Nucleus accumbens (tissue), 56 donors: ENCODE results near the gene SPEN.
A peak's percentile ranks its signal among the peaks of the same experiment; 100 is the strongest.
"Not testable (repeated sequence)": the region's sequence is repeated elsewhere in the genome, so short reads cannot be mapped to it uniquely, and the experiment has no call there.

Source experiments
- DNase-seq, 56 donors: peaks; one replicate each; lab custom pipeline; 2025; lab: John Stamatoyannopoulos, UW

The SPEN gene, protein sequence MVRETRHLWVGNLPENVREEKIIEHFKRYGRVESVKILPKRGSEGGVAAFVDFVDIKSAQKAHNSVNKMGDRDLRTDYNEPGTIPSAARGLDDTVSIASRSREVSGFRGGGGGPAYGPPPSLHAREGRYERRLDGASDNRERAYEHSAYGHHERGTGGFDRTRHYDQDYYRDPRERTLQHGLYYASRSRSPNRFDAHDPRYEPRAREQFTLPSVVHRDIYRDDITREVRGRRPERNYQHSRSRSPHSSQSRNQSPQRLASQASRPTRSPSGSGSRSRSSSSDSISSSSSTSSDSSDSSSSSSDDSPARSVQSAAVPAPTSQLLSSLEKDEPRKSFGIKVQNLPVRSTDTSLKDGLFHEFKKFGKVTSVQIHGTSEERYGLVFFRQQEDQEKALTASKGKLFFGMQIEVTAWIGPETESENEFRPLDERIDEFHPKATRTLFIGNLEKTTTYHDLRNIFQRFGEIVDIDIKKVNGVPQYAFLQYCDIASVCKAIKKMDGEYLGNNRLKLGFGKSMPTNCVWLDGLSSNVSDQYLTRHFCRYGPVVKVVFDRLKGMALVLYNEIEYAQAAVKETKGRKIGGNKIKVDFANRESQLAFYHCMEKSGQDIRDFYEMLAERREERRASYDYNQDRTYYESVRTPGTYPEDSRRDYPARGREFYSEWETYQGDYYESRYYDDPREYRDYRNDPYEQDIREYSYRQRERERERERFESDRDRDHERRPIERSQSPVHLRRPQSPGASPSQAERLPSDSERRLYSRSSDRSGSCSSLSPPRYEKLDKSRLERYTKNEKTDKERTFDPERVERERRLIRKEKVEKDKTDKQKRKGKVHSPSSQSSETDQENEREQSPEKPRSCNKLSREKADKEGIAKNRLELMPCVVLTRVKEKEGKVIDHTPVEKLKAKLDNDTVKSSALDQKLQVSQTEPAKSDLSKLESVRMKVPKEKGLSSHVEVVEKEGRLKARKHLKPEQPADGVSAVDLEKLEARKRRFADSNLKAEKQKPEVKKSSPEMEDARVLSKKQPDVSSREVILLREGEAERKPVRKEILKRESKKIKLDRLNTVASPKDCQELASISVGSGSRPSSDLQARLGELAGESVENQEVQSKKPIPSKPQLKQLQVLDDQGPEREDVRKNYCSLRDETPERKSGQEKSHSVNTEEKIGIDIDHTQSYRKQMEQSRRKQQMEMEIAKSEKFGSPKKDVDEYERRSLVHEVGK (N-terminal part only)

DNA sequence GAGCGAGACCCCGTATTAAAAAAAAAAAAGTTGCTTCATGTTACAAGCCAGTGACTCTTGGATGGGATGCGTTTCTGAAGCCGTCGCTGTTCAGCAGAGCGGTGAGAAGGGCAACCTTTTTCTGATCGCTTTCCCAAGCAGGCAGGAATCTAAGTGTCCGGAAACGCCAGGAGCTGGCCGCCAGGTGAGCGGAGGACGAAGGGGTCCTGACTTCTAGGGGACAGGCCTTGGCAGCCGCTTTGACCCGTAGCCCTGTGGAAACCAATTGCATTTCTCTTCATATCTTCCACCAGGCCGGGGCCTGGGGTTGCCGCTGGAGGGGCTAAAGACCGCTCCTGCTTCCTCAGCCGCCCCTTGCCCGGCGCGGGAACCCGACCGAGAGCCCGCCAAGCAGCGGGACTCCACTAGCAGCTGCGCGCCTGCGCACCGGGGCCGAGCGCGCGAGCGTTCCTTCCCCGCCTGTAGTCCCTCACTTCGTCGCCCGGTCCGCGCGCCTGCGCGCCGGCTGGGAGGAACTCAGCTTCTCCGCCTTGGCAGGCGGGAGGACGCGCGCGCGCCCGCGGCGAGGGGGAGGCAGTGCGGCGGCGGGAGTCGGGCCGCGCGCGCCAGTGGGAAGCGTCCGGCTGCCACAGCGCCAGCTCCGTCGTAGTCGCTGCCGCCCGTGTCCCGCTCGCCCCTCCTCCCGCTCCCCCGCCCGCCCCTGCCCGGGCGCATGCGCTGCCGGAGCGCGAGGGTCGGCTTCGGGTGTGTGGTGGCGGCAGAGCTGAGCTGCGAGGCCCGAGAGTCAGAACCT, at the start of gene SPEN:
SPEN (plus strand) TSS at position 608 of the 793 bp plus-strand sequence. CDS start 361 bp downstream, outside the sequence.
- DNase-seq: peak; percentile 40 to 99 (median 95)

DNA sequence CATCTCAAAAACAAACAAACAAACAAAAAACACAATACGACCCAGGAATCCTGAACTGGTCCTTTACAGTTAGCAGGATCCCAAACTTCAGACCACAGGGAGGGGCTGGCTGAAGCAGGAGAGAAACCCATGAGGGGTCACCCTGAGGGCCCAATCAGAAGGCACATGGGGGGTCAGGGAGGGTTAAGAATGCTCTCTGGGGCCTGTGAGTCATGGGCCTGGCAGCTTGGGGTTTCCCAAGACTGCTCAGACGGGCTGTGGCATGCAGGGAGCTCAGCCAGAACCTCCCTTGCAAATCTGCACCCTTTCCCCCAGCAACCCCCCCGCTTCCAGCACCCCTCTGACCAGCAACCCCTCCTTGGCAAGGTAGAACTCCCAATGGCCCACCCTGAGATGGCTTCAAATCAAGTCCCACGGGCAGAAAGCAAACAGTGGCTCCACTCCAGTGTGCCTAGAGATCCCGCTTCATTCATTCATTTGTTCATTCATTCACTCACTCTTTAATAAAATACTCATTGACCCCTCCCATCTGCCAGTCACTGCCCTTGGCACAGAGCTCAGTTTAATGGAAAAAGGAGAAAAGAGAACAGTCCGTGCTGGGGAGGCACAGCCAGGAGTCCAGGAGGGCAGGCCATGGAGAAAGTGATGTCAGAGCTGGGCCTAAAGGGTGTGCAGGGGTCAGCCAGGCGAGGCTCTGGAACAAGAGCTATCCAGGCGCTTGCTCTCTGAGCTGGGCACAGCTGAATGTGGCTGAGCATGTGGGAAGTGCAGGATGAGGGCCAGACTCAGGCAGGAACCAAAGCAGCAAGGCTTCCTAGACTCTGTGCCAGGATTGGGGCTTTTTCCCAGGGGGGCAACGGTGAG, 48.3 kb upstream of the SPEN start:
- peak in 10 of 56 donors; percentile 6 to 42 (median 18) for DNase-seq

GRCh38 chr1:15799928-15800835, 47.3 kb upstream of the SPEN start:
- DNase-seq: no peak

- DNase-seq: no peak
Observed at GRCh38 chr1:15802234-15802965, 45.1 kb upstream of the SPEN start.

- DNase-seq: peak in 2 of 56 donors; percentile 1 to 12
Observed at GRCh38 chr1:15803380-15803779, 44.1 kb upstream of the SPEN start.

DNA sequence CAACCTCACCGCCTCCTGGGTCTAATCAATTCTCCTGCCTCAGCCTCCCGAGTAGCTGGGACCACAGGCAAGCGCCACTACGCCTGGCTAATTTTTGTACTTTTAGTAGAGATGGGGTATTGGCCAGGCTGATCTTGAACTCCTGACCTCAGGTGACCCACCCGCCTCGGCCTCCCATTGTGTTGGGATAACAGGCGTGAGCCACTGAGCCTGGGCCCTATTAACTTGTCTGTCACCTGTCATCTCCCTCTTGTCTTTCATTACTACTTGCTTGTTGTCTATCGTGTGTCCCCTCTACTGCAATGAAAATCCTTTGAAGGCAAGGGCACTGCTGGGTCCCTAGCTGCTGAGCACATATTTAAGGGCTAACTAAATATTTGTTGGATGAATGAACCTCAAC, 43.4 kb upstream of the SPEN start:
- no peak for DNase-seq

DNA sequence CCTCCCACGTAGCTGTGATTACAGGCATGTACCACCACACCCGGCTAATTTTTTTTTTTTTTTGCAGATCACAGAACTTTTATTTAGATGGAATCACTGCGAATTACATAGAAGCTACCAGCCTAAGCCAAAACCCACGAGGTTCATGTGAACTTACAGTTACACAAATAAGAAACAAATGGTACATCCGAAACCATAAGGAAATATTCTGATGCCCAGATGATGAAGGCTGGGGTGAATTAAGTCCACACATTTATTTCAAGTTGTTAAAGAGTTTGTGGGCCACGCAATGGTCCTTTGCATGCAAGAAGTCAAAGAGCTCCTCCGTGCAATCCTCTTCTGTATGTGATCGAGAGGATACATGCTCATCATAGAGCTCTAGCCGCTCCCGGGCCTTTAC, 40.4 kb upstream of the SPEN start:
- no peak for DNase-seq

DNA sequence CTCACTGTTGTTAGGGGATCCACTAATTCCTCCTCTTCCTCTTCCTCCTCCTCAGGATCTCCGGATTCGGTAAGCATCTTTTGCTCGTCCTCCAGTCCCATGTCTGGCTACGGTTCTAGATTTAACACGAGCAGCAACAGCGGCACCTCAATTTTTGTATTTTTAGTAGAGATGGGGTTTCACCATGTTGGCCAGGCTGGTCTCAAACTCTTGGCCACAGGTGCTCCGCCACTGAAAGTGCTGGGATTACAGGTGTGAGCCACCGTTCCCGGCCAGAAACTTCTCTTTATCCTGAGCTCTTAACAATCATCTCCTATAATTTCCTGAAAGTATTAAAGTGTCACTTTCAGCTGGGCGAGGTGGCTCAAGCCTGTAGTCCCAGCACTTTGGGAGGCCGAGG, 40.0 kb upstream of the SPEN start, which contains the start of gene UQCRHL:
UQCRHL (minus strand) TSS at position 101 of the 400 bp plus-strand sequence; CDS start at position 101, 0 bp downstream.
- not testable (repeated sequence) for DNase-seq

- no peak for DNase-seq
Observed at GRCh38 chr1:15808955-15809354, 38.6 kb upstream of the SPEN start.

DNA sequence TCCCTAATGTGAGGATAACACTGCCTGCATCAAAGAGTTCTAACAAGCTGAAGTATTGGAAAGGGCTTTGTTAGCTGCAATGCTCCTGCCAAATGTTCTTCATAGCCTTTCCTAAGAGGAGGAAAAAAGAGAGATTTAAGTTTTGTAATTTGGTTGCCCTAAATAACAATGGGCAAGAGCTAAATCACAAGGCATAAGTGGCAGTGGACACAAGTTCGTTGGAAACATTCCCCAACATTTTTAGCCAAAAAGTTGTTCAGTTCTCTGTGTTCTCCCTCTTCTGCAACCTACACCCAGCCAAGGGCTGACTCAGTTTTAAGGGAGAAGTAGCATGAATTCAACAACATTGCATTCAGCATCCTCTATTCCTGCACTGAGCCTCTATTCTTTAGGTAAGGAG, 37.4 kb upstream of the SPEN start:
- DNase-seq: peak in 3 of 56 donors; percentile 5 to 69 (median 8)

GRCh38 chr1:15816674-15817073, 30.8 kb upstream of the SPEN start:
- DNase-seq: no peak

GRCh38 chr1:15820478-15820877, 27.0 kb upstream of the SPEN start:
- DNase-seq: no peak

GRCh38 chr1:15825800-15826199, 21.7 kb upstream of the SPEN start:
- DNase-seq: no peak

- no peak for DNase-seq
Observed at GRCh38 chr1:15826810-15827507, 20.5 kb upstream of the SPEN start.

GRCh38 chr1:15827567-15827966, 19.9 kb upstream of the SPEN start:
- DNase-seq: not testable (repeated sequence)

DNA sequence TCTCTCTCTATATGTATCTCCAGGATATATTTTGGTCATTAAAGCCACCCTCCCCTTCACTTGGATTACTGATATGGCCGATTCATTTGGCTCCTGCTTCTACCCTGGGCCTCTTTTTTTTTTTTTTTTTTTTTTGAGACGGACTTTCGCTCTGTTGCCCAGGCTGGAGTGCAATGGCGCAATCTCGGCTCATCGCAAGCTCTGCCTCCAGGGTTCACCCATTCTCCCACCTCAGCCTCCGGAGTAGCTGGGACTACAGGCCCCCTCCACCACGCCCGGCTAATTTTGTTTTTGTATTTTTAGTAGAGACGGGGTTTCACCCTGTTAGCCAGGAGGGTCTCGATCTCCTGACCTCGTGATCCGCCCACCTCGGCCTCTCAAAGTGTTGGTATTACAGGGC, 18.6 kb upstream of the SPEN start:
- DNase-seq: not testable (repeated sequence)
